Mammary epithelial cell (primary cell): Measurements from ENCODE around the gene RTKN2.

ENCODE experiments used
- EZH2 ChIP-seq: IDR thresholded peaks from 2 replicates; pipeline ENCODE4 v1.6.1; 2012; ENCODE audit warnings: low read length, inconsistent platforms, borderline replicate concordance
- TF ChIP-seq, protein P1 (sequence below), 2 donors: IDR thresholded peaks in 1 of 2; conservative IDR thresholded peaks in 1 of 2; 2 replicates each; pipeline ENCODE4 v1.5.1; 2011 to 2012; ENCODE audit warnings: inconsistent platforms in 2 of 2, low read length in 2 of 2, mild to moderate bottlenecking in 2 of 2, control low read depth in 1 of 2, low read depth in 1 of 2; ENCODE audit not compliant: insufficient read depth in 1 of 2; ENCODE audit errors: extremely low read depth in 1 of 2

DNA sequence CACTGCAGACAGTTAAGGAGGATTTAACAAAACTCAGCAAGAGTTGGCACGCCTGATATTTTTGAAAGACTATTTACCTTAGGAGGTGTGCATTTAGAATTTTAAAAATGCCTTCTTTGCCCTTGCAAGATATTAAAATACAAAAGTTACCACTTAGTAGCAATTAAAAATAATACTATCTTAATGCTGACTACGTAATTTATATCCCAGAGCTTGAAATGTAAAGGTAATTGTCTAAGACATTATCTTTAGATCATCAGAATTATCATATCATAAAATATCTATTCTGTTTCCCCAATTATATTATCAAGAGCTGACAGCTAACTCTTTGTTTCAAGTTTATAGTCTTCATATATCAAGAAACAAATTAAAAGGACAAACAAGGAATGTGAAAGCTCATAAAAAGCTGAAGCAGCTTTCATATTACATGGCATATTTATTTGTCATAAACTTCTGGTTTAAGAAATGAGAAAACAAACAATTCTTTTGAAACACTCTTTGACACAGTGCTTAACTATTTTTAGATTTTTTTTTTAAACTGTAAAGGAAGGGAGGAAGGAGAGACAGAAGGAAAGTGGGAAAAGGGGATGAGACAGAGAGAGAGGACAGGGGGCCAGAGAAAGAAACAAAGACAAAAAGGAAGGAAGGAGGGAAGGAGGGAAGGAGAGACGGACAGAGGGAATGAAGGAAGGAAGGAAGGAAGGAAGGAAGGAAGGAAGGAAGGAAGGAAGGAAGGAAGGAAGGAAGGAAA is 73.5 kb downstream of the RTKN2 start:
- TF ChIP-seq EZH2 = no peak
- TF ChIP-seq, protein P1, sequence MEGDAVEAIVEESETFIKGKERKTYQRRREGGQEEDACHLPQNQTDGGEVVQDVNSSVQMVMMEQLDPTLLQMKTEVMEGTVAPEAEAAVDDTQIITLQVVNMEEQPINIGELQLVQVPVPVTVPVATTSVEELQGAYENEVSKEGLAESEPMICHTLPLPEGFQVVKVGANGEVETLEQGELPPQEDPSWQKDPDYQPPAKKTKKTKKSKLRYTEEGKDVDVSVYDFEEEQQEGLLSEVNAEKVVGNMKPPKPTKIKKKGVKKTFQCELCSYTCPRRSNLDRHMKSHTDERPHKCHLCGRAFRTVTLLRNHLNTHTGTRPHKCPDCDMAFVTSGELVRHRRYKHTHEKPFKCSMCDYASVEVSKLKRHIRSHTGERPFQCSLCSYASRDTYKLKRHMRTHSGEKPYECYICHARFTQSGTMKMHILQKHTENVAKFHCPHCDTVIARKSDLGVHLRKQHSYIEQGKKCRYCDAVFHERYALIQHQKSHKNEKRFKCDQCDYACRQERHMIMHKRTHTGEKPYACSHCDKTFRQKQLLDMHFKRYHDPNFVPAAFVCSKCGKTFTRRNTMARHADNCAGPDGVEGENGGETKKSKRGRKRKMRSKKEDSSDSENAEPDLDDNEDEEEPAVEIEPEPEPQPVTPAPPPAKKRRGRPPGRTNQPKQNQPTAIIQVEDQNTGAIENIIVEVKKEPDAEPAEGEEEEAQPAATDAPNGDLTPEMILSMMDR (conservative IDR thresholded peaks at IDR 0.05 in 1 of 2, IDR thresholded peaks at IDR 0.05 in 1 of 2; ENCODE audit: extremely low read depth in 1 of 2, insufficient read depth in 1 of 2, low read depth in 1 of 2, low read length in 2 of 2) = no peak
